Activated CD4-positive, CD25-positive, alpha-beta regulatory T cell treated with anti-CD3 and anti-CD28 coated beads, Interleukin-2, amount 50 U/mL, for 72 hours (primary cell): Measurements from ENCODE around the gene PHKA1.
"Not testable (repeated sequence)": the region's sequence is repeated elsewhere in the genome, so short reads cannot be mapped to it uniquely, and the experiment has no call there.

Experiments
- DNase-seq: peaks from one replicate; pipeline ENCODE4 v3.0.0; 2021

Gene PHKA1

GRCh38 chrX:72568406-72569092 lies 145.6 kb downstream of the PHKA1 start:
- DNase-seq: no peak

DNA sequence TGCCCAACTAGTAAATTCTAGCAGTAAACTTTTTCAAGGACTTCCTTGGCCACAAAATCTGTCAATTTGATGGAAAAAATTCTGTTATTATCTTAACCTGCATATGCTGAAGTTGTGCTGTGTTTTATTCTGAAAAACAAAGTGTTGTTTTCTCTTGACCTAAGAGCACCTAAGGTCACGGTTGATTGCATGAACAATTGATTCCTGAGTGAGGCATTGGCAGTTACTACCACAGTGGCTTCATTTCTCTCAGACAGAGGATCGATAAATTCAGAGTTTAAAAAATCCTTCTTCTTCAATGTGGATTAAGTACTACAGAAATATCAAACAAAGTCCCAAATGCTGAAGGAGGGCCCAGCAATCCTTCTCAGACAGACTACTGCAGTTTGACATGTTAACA lies 147.7 kb downstream of the PHKA1 start:
- DNase-seq: no peak

DNA sequence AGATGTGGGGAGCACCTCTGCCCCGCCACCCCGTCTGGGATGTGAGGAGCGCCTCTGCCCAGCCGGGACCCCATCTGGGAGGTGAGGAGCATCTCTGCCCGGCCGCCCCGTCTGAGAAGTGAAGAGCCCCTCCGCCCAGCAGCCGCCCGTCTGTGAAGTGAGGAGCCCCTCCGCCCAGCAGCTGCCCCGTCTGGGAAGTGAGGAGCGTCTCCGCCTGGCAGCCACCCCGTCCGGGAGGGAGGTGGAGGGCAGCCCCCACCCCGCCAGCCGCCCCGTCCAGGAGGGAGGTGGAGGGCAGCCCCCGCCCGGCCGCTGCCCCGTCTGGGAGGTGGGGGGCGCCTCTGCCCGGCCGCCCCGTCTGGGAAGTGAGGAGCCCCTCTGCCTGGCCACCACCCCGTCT lies 154.5 kb downstream of the PHKA1 start:
- not testable (repeated sequence) for DNase-seq

DNA sequence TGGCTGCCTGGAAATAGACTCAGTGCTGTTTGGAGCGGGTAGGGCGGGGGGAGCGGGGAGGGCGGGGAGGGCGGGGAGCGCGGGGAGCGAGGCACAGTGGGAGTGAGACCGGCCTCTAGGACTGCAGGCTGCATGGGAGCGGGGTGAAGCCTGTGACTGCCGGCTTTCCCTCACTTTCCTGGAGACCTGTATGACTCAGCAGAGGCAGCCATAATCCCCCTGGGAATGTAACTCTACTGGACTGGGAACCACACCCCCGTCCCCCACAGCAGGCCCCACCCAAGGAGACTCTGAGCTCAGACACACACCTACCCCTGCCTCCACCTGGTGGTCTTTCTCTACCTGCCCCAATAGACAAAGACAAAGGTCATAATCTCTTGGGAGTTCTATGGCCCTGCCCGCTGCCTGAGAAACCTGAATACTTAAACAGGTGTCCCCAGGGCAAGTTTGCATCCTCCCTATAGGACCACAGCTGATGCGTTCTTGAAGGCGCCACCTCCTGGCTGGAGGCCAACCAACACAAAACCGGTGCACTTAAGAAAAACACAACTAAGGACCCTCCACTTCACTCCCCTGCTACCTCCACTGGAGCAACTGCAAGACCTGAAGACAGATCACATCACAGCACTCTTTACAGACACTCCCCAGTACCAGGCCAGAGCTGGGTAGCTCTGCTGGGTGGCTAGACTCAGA lies 159.5 kb downstream of the PHKA1 start:
- no peak for DNase-seq

- not testable (repeated sequence) for DNase-seq
Measured at GRCh38 chrX:72552443-72552842, 161.7 kb downstream of the PHKA1 start.

DNA sequence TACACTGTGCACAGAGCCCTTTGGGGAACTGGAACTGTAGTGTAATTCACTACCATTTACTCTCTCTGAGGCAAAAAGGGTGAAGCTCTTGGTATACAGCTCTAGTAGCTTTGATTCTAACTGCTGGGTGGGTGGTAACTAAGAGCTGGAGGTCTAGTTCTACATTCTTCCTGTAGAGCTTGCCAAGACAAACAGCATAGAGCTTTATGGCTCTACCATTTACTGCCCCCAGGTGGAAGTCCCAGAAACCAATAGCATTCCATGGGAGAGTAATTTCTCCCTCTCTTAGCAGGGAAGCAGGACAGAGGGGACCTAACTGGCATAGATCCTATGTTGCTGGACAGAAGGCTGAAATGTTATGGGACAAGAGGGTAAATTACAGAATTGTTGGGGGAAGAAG lies 168.1 kb downstream of the PHKA1 start:
- DNase-seq: no peak

- no peak for DNase-seq
Measured at GRCh38 chrX:72540318-72540717, 173.8 kb downstream of the PHKA1 start.

- no peak for DNase-seq
Measured at GRCh38 chrX:72539822-72540221, 174.3 kb downstream of the PHKA1 start.

DNA sequence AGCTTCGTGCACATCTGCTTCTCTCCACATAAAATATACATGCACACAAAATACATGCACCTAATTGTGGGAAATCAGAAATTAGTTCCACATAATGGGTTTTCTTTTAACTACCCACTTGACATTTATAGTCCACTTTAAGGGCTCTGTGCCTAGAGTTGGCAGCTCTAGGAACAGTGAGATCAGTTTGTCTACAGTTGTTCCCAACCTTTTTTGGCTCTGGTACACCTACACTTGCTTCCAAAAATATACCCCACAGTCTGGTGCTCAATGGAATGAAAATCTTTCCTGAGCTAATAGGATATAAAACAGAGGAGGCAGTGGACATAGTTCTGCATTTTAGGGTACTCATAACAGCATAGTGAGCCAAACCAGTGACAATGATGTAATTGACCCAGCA lies 177.6 kb downstream of the PHKA1 start:
- DNase-seq: no peak

DNA sequence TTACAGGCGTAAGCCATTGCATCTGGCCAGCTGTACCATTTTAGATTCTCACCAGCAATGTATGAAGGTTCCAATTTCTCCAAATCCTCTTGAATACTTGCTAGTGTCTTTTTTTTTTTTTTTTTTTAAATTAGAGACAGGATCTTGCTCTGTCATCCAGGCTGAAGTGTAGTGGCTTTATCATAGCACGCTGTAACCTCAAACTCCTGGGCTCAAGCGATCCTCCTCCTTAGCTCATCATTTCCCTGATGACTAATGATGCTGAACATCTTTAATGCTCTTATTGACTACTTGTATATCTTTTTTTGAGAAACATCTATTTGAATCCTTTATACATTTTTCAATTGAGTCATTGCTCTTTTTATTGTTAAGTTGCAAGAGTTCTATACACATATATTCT lies 181.7 kb downstream of the PHKA1 start:
- no peak for DNase-seq
